Gastroesophageal sphincter (tissue), 4 donors: ENCODE results near the gene RASL10A. TPM values are rescaled to one million over a fixed set of nuclear protein-coding genes. Genes with fewer than 3 reads are reported as not detected.
A peak's percentile ranks its signal among the peaks of the same experiment; 100 is the strongest.

Experiments
- ATAC-seq: fragments of 150-250 bp; one replicate; pipeline ENCODE4 v1.9.1; 2016; ENCODE audit warnings: mild to moderate bottlenecking, moderate library complexity
- H3K27ac ChIP-seq, 4 donors: fragments of 200-600 bp; sonication (generic) in 3 of 4; 1 replicate in 3 of 4; 2 replicates in 1 of 4; pipeline ENCODE4 v1.5.1; 2016 to 2019
- H3K27me3 ChIP-seq: fragments of 200-600 bp; sonication (generic); one replicate; pipeline ENCODE4 v1.5.1; 2019
- H3K36me3 ChIP-seq, 2 donors: fragments of 200-600 bp; sonication (generic); one replicate each; pipeline ENCODE4 v1.5.1; 2019; ENCODE audit warnings: control low read depth in 1 of 2
- H3K4me1 ChIP-seq, 3 donors: fragments of 200-600 bp; sonication (generic); 1 replicate in 2 of 3; 2 replicates in 1 of 3; pipeline ENCODE4 v1.5.1; 2016 to 2019; ENCODE audit warnings: control low read depth in 2 of 3
- H3K4me3 ChIP-seq, 2 donors: fragments of 200-600 bp; sonication (generic); one replicate each; pipeline ENCODE4 v1.5.1; 2019; ENCODE audit warnings: mild to moderate bottlenecking in 1 of 2, moderate library complexity in 1 of 2
- H3K9me3 ChIP-seq, 3 donors: fragments of 200-600 bp; sonication (generic); one replicate each; pipeline ENCODE4 v1.5.1; 2017 to 2019; ENCODE audit warnings: control low read depth in 2 of 3
- EP300 ChIP-seq: sonication (generic); formaldehyde crosslinking; IDR thresholded peaks from one replicate; pipeline ENCODE4 v1.6.1; 2017; ENCODE audit warnings: antibody characterized with exemption, mild to moderate bottlenecking
- POLR2A ChIP-seq, 2 donors: fragments of 450-650 bp; IDR thresholded peaks; one replicate each; pipeline ENCODE4 v1.6.1; 2017; ENCODE audit warnings: antibody characterized with exemption in 2 of 2, mild to moderate bottlenecking in 2 of 2, moderate library complexity in 1 of 2
- POLR2AphosphoS5 ChIP-seq: sonication (generic); formaldehyde crosslinking; IDR thresholded peaks from one replicate; pipeline ENCODE4 v1.6.1; 2017; ENCODE audit warnings: antibody characterized with exemption
- WGBS, 2 donors: methylation state at CpG; one replicate each; pipeline ENCODE4 v1.1.5; 2018; ENCODE audit warnings: low coverage in 1 of 2; 5-methylcytosine and 5-hydroxymethylcytosine counted together
- total RNA-seq, 4 donors: library from RNA; depleted of rRNA; stranded (reverse); fragments of >200 nt; gene quantifications; one replicate each; pipeline ENCODE4 v1.1.0, GENCODE V29; 2016
- TF ChIP-seq, protein P1 (sequence below), 4 experiments: fragments of 200-600 bp in 2 of 4; fragments of 450-650 bp in 2 of 4; sonication (generic) in 1 of 4; IDR thresholded peaks; one replicate each; pipeline ENCODE4 v1.5.1; 2017 to 2019; ENCODE audit warnings: antibody characterized with exemption in 4 of 4, mild to moderate bottlenecking in 2 of 4, moderate library complexity in 2 of 4

RASL10A gene
- total RNA-seq, 4 donors from 2014 or later: 0.40 to 0.73 (median 0.72) TPM; not detected in 1

- ATAC-seq: no peak
- Histone ChIP-seq H3K27ac (peak overlapping the region; percentile 94 to 99 (median 96)), H3K27me3 (no peaks in the 10 kb centered on the region), H3K4me1 (peaks cover 10 to 72% (median 46%) of the 10 kb centered on the region in 3 donors), H3K4me3 (peak overlapping the region; percentile 70 to 86), H3K9me3 (no peaks in the 10 kb centered on the region), H3K36me3 (peaks cover 6 to 37% of the 10 kb centered on the region in 2 donors)
- 2 to 3% methylated on average over 7 to 13 of the region's 14 CpGs for WGBS, 2 donors
- TF ChIP-seq POLR2AphosphoS5 (no peak), EP300 (no peak), POLR2A (IDR thresholded peaks at IDR 0.05) (no peak)
- TF ChIP-seq, protein P1, sequence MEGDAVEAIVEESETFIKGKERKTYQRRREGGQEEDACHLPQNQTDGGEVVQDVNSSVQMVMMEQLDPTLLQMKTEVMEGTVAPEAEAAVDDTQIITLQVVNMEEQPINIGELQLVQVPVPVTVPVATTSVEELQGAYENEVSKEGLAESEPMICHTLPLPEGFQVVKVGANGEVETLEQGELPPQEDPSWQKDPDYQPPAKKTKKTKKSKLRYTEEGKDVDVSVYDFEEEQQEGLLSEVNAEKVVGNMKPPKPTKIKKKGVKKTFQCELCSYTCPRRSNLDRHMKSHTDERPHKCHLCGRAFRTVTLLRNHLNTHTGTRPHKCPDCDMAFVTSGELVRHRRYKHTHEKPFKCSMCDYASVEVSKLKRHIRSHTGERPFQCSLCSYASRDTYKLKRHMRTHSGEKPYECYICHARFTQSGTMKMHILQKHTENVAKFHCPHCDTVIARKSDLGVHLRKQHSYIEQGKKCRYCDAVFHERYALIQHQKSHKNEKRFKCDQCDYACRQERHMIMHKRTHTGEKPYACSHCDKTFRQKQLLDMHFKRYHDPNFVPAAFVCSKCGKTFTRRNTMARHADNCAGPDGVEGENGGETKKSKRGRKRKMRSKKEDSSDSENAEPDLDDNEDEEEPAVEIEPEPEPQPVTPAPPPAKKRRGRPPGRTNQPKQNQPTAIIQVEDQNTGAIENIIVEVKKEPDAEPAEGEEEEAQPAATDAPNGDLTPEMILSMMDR (IDR thresholded peaks at IDR 0.05): no peak
These were observed 46.3 kb downstream of the RASL10A start for GRCh38 chr22:29269230-29269604.

GRCh38 chr22:29268511-29269229, 46.8 kb downstream of the RASL10A start:
- Histone ChIP-seq H3K27ac (peak overlapping the region; percentile 94 to 99 (median 96)), H3K9me3 (no peaks in the 10 kb centered on the region), H3K4me3 (peak overlapping the region; percentile 70 to 86), H3K36me3 (peaks cover under 1 to 37% of the 10 kb centered on the region in 2 donors), H3K27me3 (no peaks in the 10 kb centered on the region), H3K4me1 (peaks cover 10 to 66% (median 40%) of the 10 kb centered on the region in 3 donors)
- 0% methylated on average over 3 to 14 of the region's 51 CpGs for WGBS, 2 donors
- ATAC-seq: peak; percentile 63
- TF ChIP-seq, protein P1 (IDR thresholded peaks at IDR 0.05): peak in 2 of 4 experiments; percentile 9 to 23
- TF ChIP-seq POLR2A (IDR thresholded peaks at IDR 0.05): no peak

DNA sequence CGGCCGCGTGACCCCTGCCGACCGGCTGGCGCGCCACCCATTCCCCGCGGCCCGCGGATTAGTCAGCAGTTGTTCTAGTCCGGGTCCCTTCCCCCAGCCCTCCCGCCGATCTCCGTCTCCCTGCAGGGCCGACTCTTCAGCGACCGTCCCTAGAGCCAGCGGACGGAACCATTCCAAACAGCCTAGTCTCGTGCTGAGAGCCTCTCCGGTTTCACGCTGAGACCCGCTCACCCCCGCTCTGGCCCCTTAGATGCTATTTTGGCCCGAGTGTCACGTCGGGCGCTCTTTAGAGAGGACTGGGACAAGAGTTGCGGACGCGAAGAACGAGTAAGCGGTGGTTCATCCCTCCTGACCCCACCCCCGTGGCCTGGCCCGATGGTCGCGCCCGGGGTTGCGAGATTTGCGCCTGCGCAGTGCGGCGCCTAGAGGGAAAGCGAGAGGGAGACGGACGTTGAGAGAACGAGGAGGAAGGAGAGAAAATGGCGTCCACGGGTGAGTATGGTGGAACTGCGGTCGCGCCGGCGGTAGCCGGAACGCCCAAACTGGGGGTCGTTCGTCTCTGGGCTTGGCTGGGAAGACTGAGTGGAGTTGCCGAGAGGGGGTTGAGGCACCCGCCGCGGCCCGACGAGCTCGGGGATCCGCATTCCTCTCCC, 47.5 kb downstream of the RASL10A start, which contains the start of the genes EWSR1 and RHBDD3:
Gene EWSR1 (plus strand): TSS at position 411 of the 653 bp plus-strand sequence. CDS start 69 bp downstream, at position 480.
Gene RHBDD3 (minus strand): TSS at position 124 of the 653 bp plus-strand sequence. CDS start 2,355 bp downstream, outside the sequence.
- H3K9me3 ChIP-seq: no peaks in the 10 kb centered on the region
- TF ChIP-seq POLR2AphosphoS5 (peak; percentile 86), POLR2A (IDR thresholded peaks at IDR 0.05) (peak; percentile 63 to 67)
- TF ChIP-seq, protein P1 (IDR thresholded peaks at IDR 0.05): no peak
- H3K27me3 ChIP-seq: no peaks in the 10 kb centered on the region
- peak within 1 kb of the TSS; percentile 70 to 86 for H3K4me3 ChIP-seq
- 0 to 2% methylated on average over 1 to 11 of the region's 67 CpGs for WGBS, 2 donors
- peaks cover 10 to 59% (median 39%) of the 10 kb centered on the region in 3 donors for H3K4me1 ChIP-seq
- H3K27ac ChIP-seq: peak within 1 kb of the TSS; percentile 94 to 99 (median 96)
- peak; percentile 97 for ATAC-seq
- H3K36me3 ChIP-seq: peaks cover 0 to 37% of the 10 kb centered on the region in 2 donors

DNA sequence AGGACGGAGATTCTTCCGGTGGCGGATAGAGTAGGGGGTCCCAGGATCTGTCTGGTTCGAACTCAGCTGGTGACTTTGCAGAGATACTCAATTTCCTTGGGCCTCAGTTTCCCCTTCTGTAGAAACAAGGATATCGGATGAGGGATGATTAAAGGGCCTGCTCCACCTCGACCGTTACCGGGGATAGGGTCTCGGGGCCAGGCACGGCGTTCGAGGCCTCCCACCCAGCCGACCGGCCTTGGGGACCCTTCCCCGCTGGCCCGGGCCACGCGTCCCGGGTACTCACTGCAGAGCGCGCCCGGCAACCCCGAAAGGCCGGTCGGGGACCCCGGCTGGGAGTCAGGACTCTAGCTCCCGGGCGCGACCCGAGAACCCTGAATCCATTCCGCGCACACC, 48.0 kb downstream of the RASL10A start:
- H3K4me1 ChIP-seq: peaks cover 10 to 54% (median 34%) of the 10 kb centered on the region in 3 donors
- no peaks in the 10 kb centered on the region for H3K9me3 ChIP-seq
- ATAC-seq: no peak
- H3K27me3 ChIP-seq: no peaks in the 10 kb centered on the region
- peaks cover 0 to 31% of the 10 kb centered on the region in 2 donors for H3K36me3 ChIP-seq
- 0% methylated on average over 5 of the region's 32 CpGs for WGBS, 2 donors
- peak overlapping the region; percentile 70 to 86 for H3K4me3 ChIP-seq
- H3K27ac ChIP-seq: peak overlapping the region; percentile 94 to 99 (median 96)
- no peak for TF ChIP-seq POLR2AphosphoS5
- TF ChIP-seq, protein P1 (IDR thresholded peaks at IDR 0.05): peak in 1 of 4 experiments; percentile 5
- peak in 1 of 2 donors; percentile 29 for TF ChIP-seq POLR2A (IDR thresholded peaks at IDR 0.05)
